Dermis microvascular lymphatic vessel endothelial cell (primary cell): Measurements from ENCODE around the gene ANKIB1. TPM values are rescaled to one million over a fixed set of nuclear protein-coding genes. Genes with fewer than 3 reads are reported as not detected.
"Not testable (repeated sequence)": the region's sequence is repeated elsewhere in the genome, so short reads cannot be mapped to it uniquely, and the experiment has no call there.

Experiments used
- DNase-seq, 2 donors: peaks; one replicate each; pipeline versions ENCODE4 v3.0.0 to v3.0.0-alpha.2; 2010; ENCODE audit warnings: low read depth in 2 of 2
- total RNA-seq: library from RNA; depleted of rRNA; stranded (reverse); fragments of >200 nt; gene quantifications from 2 replicates; pipeline ENCODE4 v1.2.1, GENCODE V29; 2014

Gene ANKIB1
- total RNA-seq, 1 donor from 2014 or later: 24.6 TPM

DNA sequence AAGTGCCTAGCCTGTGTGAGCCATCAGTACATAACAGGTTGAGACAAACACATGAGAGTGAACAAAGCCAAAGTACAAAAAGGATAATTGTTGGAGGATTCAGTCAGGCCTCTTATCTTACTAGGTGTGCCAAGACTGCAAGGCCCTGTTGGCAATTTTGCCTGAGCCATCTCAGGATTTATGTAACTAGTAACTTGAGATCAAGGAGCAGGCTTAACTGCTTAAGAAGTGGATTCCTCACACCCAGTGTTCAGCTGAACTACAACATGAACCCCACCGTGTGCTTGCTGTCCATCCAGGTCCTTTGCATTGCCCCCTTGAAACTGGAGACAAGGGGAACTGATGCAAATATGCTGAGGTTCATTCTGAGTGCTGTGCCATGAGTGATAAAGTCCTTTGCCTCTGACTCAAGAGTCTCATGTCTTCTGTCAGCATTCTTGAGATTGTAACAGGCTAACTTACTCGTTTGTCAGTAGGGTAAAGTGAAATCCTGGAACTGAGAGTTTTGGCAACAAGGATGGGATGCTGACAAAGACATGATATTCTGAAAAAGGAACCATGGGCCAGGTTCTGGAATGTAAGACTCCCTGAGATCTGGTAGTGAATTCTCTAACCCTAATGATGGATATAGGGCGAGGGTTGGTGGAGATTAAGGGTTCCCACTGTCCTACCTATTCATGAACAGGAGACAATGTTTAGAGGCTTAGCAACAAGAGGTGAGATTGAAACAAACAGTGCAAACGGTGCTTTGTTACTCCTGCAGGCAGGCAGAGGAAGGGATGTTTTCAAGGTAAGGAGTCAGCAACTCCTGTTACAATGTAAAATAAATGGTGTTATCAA, 157.4 kb downstream of the ANKIB1 start:
- DNase-seq: no peak

DNA sequence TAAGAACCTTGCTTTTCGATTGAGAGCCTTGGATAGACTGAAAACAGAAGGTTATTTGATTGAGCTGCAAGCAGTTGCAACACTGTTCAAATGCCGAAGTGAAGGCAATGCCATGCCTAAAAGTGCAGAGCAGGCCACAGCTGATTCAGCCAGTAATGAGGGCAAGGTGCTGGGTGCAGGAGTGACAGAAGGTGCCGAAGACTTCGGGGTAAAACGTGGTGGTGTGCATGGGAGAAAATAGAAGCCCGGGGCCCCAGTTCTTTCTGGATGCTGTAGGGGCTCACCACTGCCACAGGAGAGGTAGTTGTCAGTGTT, 157.9 kb downstream of the ANKIB1 start:
- DNase-seq: no peak

DNA sequence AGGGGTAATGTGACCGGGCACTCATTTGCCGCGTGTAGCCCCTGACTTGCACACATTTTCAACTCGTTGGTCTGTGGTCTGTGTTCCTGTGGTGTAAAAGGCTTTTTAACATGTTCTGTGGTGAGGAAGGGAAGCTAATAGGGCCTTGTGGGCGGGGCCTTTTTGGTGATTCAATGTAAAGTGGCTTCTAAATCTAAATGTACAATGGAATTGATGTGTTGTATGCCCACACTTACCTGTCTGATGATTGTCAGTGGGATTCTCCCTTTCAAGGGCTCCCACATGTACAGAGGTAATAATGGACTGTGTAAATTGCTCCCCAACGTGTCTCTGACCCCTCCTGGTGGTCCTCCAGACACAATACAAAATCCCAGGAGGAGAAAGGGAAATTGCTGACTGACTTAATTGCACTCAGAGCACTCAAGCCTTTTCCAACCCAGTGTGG, 158.4 kb downstream of the ANKIB1 start:
- no peak for DNase-seq

DNA sequence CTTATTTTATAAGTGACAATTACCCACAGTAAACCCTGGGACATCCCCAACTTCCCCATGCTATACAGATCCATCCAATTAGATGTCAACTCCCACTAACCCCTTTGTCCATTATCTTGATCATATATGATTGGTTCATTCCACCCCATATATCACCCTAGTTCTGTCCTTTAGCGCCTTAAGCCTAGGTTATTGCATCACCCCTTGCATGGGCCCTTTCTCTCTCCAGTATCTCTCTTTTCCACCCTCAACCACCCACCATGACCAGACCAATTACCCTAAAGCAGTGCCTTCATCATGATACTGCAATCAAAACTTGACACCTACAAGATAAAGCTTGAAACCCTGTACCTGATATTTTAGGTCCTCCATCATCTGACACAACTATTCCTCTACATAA, 163.6 kb downstream of the ANKIB1 start:
- DNase-seq: no peak

DNA sequence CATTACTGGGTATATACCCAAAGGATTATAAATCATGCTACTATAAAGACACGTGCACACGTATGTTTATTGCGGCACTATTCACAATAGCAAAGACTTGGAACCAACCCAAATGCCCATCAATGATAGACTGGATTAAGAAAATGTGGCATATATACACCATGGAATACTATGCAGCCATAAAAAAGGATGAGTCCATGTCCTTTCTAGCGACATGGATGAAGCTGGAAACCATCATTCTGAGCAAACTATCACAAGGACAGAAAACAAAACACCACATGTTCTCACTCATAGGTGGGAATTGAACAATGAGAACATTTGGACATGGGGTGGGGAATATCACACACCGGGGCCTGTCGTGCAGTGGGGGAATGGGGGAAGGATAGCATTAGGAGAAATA, 164.4 kb downstream of the ANKIB1 start:
- not testable (repeated sequence) for DNase-seq

DNA sequence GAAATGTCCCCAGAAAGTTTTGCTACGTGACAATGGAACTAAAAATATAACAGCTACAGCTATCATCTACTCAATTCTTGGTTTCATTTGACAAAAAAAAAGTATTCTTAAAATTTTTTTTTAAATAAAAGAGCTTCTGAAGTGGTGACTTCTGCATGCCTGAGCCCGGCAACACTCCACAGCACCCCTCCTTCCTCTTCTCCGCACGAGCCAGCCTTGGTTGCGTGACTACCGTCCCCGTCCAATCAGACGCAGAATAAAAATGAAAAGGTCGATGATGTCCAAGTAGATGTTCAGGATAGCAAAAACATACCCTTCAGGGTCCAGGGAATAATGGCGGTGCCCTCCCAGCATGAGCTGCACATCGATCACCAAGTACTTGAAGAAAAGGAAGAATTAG, 167.0 kb downstream of the ANKIB1 start:
- DNase-seq: no peak

DNA sequence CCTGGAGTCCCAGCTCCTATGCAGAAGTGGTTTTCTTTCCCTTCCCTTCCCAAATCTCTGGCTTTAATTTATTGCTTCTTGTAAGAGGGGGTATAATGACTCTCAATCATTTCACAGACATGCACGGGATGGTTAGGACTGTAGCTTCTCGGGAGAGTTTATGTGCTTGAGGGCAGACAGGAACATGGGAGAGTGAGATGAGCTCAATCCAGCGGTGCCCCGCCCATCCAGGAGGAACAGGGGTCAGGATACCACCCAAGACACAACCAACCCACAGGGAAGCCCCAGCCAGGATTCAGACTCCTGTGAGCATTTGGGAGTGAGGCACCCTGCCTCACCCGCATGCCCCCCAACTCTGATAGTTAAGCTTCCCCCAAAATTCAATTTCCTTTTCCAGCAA, 167.8 kb downstream of the ANKIB1 start:
- no peak for DNase-seq

DNA sequence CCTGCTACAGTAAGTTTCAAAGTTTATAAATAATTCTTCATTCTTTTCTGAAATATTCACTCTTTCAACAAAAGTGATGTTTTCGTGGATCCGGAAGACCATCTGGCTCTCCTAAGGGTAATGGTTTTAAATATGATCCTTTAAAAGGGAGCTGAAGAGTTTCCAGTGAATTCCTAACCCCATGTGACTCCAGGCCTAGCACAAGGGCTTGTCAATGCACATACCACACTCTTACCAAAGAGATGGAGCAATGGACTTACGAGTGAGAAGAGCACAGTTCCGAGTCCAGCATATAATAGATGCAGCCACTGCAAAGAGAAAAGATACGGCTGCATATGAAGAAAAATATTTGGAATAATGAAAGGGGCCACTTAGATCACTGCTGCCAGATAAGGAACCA, 169.5 kb downstream of the ANKIB1 start:
- DNase-seq: no peak

DNA sequence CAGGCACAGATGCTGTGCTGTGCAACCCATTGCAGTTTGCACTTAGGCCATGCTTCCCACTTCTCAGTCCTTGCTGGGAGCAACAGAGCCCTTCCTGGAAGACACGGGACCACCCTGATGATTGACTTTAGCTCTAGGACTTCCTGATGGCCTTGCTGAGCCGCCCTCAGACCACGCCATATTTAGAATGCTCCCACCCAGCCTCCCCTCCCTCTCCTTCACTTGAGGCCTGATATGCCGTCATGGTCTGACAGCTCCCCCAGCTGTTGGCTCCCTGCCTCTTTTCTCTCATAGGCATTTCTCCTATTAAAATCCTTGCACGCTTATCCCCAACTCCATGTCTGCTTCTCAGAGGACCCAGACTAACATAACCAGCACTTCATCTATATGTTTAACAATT, 172.1 kb downstream of the ANKIB1 start:
- no peak for DNase-seq

DNA sequence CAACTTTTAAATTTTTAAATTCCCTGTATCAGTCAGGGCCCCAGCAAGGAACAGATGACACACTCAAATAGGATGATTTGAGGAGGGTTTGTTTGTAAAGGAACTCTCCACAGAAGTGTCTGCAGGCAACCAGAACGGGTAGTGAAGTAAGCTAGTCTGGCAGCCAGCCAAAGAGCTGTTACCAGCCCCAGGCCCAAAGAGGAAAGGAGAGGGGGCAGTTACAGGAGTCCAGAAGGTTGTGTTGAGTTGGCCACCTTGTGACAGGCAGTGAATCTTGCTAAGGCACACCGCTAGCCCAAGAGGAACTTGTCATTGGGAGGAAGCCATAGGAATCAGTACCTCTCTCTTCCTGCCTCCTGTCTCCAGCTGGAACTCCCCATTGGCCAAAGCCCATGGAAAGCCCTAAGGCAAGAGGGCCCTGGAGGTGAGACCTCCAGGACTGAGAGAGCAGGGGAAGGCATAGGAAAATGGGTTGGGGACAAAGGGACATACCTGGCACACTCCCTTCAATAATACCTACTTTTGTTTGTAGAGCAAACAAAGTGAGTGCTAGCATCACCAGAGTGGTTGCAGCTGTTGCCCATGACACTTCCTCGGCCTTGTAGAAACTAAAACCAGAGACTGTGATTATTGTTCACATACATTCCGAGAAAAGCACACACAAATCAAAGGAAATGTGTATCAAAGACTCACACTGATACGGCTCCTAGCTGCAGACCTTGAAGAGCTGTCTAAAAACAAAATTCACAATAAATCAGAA, 176.1 kb downstream of the ANKIB1 start:
- peak in 1 of 2 donors; percentile 4 for DNase-seq

DNA sequence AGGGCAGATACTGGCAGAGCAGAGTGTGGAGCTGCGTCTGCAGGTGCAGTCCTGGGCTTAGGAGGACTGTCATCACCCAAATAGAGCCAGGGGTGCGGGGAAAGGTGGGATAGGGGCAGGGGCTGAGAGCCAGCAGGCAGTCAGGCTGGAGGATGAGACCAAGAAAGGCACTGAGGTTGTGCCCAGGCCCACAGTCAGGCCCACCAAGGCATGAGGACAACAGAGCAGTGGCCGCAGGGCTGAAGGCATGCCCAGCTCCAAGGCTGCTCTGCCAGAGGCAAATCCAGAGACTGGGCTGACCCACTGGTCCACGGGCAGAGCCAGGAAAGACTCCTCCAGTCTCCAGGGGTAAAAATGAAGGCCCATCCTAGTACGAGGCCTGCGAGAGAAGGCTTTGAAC, 177.2 kb downstream of the ANKIB1 start:
- no peak for DNase-seq

DNA sequence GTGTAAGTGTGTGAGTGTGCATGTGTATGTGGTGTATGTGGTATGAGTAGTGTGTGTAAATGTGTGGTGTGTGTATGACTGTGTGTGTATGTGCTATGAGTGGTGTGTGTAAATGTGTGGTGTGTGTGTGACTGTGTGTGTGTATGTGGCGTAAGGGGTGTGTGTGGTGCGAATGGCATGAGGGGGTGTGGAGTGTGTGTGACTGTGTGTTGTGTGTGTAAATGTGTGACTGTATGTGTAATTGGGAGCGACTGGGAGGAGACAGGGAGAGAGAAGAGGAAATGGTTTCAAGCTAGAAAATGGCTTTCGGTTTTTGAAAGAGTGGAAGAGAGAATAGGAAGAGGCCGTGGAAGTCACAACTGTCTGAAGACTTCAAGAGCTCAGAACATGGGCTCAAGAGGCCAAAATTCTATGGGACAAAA, 177.9 kb downstream of the ANKIB1 start:
- DNase-seq: no peak

DNA sequence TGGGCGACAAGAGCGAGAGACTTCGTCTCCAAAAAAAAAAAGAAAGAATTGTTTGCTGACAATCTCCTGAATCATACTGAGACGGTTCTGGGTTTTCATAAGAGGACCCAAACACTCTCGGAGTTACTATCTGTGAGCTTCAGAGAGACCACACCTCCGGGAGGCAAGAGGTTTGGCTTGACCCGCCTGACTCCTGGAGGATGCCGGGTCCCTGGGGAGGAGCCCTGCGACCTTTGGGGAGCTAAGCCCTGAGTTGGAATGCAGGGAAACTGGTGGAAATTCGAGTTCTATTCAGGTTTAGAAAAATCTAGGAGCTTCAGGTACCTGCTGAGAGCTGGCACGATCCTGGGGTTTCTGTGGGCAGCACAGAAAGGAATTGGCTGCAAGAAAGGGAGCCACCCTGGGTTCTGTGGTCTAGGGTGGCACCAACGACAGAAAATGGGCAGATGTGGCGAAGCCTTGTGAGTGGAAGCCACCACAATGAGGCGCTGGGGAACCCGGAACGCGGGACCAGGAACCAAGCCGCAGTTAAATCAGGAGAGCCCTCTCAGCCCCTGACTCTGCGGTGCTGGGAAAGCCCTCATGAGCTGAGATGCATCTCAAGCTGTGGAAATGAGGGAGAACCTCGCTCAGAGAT, 179.7 kb downstream of the ANKIB1 start:
- DNase-seq: no peak

DNA sequence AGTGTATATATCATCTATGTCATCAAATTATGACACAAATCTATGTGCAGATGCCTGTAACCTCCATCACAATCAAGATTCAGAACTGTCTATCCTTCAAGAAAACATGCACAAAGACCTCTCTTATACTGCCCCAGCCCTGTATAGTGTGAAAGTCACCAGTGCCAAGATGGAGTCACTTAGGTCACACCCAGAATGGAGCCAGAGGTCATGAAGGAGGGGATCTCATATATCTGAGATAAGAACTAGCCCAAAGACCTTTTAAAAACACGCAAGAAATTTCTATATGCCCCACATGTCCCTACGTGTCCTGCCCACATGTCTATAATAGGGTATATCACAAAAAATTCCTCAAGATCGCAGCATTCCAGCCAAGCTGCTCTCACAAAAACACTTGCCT, 181.4 kb downstream of the ANKIB1 start:
- DNase-seq: no peak

DNA sequence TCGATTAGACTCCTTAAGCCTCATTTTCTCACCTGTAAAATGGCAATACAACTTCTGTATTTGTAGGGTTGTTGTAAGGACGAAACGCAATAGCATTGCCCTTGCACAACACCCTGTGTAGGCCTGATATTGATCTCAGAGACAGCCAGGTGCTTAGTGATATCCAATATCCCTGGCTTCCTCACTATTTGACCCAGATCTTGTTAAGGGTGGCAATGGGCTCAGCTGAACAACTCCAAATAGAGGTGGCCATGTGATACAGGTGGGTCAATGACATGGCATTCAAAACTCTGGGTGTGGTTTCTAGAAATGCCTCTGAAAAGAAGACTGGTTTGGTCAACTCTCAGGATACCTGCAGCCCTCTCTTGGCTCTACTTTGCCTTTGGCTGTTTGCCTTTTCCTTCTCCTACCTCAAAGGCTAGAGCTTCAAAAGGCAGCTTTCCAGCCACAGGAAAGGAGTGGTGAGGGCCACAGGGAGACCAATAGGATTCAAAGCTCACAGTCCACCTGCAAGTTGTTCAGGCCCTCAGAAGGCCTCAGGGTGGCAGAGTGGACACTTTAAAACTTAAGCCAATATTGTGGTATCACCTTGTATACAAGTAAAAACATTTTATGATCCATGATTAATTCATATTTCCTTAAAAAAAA, 186.6 kb downstream of the ANKIB1 start:
- DNase-seq: no peak

DNA sequence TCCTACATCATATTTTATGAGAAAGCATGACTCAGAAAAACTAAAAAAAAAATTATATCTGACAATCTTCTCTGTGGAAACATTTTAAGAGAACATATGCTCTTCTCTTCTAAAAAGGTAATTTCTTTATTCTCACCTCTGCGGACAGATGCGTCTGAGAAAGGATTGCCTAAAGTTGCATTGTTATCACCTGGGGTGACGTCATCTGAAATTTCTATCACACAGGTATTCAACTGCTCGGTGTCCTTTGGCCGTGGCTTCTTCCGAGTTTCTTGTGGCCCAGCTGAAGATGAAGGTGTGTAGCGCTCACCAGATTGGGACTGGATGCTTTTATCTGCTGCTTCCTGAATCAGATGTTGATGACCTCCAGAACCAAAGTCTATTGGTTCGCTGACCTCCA, 187.2 kb downstream of the ANKIB1 start:
- no peak for DNase-seq

DNA sequence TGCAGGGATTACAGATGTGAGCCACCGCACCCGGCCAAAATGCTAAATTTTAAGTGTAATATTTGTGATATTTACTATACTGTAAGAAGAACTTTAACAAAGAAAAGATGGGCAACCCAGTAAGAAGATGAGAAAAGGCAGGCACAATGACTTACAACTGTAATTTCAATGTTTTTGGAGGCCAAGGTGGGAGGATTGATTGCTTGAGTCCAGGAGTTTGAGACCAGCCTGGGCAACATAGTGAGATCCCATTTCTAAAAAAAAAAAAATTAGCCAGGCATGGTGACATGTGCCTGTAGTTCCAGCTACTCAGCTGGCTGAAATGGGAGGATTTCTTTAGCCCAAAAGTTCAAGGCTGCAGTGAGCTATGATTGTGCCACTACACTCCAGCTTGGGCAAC, 189.8 kb downstream of the ANKIB1 start:
- no peak for DNase-seq

DNA sequence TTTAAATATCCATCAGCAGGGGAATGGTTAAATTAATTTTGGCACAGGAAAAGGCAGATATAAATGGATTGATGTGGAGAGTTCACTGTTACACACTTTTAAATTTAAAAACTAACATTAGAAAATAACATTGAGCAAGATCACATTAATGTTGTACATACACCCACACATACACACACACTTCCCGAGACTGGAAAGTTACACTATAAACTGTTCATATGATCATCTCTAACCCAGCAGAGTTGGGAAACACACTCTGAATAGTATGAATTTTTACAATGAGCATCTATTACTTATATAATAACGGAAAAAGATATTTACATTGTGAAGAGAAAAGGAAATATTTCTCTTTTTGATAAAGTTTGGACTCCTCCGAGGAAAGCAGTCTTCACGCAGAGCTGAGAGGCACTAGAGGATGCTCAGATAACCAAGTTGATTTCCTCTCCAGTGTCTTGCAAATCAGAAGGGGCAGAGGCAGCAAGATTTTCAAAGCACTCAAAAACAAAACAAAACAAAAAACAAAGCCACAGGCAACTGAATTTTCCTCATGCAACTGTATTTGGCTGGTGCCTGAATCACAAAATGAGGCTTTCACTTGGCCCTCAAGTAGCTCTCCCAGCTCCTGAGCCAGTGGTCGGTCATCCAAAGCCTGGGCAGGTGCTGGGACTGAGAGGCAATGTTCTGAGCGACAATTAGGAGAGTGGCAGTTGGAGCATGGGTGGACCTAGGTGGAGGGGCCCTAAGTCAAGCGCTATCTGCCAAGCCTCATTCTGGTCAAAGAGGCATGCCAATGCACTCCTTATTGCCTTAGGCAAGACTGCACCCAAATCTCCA, 191.1 kb downstream of the ANKIB1 start:
- no peak for DNase-seq

DNA sequence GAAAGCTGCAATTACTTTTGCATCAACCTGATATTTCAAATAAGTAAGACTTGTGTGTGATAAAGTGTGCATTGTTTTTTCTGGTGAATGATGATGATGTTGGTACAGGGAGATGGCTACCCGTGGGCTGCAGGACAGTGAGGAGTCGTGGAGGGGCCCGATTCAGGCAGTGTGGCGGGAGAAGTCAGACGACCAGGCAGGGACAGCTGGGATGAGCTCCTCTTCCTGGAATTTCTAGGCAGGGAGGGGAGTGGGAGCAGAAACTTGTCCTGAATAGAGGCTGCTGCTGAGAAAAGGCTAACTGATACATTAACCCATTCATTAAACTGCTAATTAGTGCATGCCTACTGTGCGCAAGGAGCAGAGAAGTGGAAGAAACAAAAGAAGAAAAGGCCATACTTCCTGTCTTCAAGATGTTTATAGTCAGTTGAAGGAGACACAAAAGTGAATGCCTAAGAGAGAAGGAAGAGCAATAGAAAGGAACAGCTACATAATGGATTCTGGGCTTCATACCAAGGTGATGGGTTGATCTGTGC, 192.2 kb downstream of the ANKIB1 start:
- no peak for DNase-seq

DNA sequence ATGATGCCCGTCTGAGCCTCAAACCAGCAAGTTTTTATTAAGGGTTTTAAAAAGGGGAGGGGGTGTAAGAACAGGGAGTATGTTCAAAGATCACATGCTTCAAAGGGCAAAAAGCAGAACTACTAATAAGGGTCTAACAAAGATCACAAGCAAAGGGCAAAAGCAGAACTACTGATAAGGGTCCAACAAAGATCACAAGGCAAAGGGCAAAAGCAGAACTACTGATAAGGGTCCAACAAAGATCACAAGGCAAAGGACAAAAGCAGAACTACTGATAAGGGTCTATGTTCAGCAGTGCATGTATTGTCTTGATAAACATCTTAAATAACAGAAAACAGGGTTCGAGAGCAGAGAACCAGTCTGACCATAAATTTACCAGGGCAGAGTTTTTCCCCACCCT, 196.9 kb downstream of the ANKIB1 start:
- not testable (repeated sequence) for DNase-seq

DNA sequence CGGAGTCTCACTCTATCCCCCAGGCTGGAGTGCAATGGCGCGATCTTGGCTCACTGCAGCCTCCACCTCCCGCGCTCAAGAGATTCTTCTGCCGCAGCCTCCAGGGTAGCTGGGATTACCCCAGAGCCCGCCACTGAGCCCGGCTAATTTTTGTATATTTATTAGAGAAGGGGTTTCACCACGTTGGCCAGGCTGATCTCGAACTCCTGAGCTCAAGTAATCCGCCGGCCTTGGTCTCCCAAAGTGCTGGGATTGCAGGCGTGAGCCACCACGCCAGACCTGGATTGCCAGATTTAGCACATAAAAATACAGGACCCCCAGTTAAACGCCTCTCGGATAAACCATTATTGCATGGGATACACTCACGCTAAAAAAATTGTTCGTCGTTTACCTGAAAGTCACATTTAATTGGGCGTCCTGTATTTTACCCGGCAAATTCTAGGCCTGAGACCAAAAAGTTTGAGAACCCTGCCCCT, 201.1 kb downstream of the ANKIB1 start:
- no peak for DNase-seq
